HG03457 (cell line): ENCODE measurements around the gene PON3.

Experiments used
- ATAC-seq: cut with Tn5 transposase; IDR thresholded peaks from one replicate; pipeline ENCODE4 v1.9.1; 2021; ENCODE audit warnings: moderate number of reproducible peaks; ENCODE audit not compliant: unreplicated experiment

The PON3 gene

GRCh38 chr7:95311389-95311788 lies 84.8 kb downstream of the PON3 start:
- no peak for ATAC-seq

- no peak for ATAC-seq
Observed at GRCh38 chr7:95309951-95310350, 86.2 kb downstream of the PON3 start.
